Measurements from ENCODE around the gene MVK. TPM values are rescaled to one million over a fixed set of nuclear protein-coding genes. Genes with fewer than 3 reads are reported as not detected.

The MVK gene
- total and polyA plus RNA-seq, 2 experiments from 2014 or later: 18.3 to 34.3 TPM

GRCh38 chr12:109589240-109589590 lies 15.6 kb downstream of the MVK start:
- Histone ChIP-seq H3K79me2 (no peaks in the 10 kb centered on the region), H3K4me2 (no peak overlapping the region), H3K4me1 (ENCODE audit: insufficient read depth) (peaks cover 3% of the 10 kb centered on the region), H3K4me3 (no peak overlapping the region), H3K9me2 (replicated peaks; ENCODE audit: insufficient read depth) (no peaks in the 10 kb centered on the region), H3K27ac (no peak overlapping the region), H3K36me3 (replicated peaks; ENCODE audit: insufficient read depth, low read depth) (no peaks in the 10 kb centered on the region), H3K9me3 (ENCODE audit: low read depth) (no peaks in the 10 kb centered on the region), H3K27me3 (no peaks in the 10 kb centered on the region), H4K20me1 (ENCODE audit: insufficient read depth, poor library complexity, severe bottlenecking) (no peaks in the 10 kb centered on the region), H2AFZ (no peak overlapping the region)
- WGBS (ENCODE audit: low lambda C conversion rate, missing lambda C conversion rate): 81% methylated on average over 7 of the region's 7 CpGs
- DNase-seq (ENCODE audit: low spot score): no peak
- no peak for TF ChIP-seq CTCF (IDR thresholded peaks at IDR 0.05; ENCODE audit: poor library complexity)
- TF ChIP-seq EZH2phosphoT487 (IDR thresholded peaks at IDR 0.05; ENCODE audit: low read depth, severe bottlenecking, unreplicated experiment): no peak
- no peak for TF ChIP-seq EZH2 (IDR thresholded peaks at IDR 0.05; ENCODE audit: borderline replicate concordance)

DNA sequence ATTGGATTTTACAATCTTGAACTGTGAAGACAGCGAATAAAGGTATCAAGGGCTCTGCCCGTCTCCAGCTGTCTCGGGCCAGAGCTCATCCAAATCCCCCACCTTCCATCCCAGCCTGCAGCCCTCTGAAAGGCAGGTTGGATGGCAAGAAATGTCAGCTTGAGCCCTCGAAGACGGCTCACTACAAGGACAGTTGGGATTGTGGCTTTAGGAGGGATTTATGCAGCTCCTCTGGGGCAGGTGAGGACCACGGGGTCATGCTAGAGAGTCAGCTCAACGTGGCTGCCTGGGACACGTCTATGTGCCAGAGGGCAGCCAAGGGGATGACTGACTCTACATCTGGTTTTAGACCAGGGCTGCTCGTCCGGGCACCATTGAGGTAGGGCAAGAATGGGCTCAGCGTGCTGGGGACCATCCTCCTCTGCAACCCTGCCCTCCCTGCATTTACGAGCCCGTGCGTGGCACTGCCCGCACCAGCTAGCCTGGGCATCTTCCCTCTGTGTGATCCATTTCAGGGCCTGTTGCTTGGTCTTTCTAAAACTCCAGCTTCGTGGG lies 16.2 kb downstream of the MVK start:
- Histone ChIP-seq H3K4me2 (no peak overlapping the region), H3K79me2 (no peaks in the 10 kb centered on the region), H4K20me1 (ENCODE audit: insufficient read depth, poor library complexity, severe bottlenecking) (no peaks in the 10 kb centered on the region), H3K36me3 (replicated peaks; ENCODE audit: insufficient read depth, low read depth) (no peaks in the 10 kb centered on the region), H2AFZ (no peak overlapping the region), H3K27me3 (no peaks in the 10 kb centered on the region), H3K9me2 (replicated peaks; ENCODE audit: insufficient read depth) (no peaks in the 10 kb centered on the region), H3K4me3 (no peak overlapping the region), H3K27ac (no peak overlapping the region), H3K4me1 (ENCODE audit: insufficient read depth) (peaks cover 3% of the 10 kb centered on the region), H3K9me3 (ENCODE audit: low read depth) (no peaks in the 10 kb centered on the region)
- TF ChIP-seq CTCF (IDR thresholded peaks at IDR 0.05; ENCODE audit: poor library complexity) (no peak), EZH2 (IDR thresholded peaks at IDR 0.05; ENCODE audit: borderline replicate concordance) (no peak), EZH2phosphoT487 (IDR thresholded peaks at IDR 0.05; ENCODE audit: low read depth, severe bottlenecking, unreplicated experiment) (no peak)
- WGBS (ENCODE audit: low lambda C conversion rate, missing lambda C conversion rate): 93% methylated on average over 16 of the region's 16 CpGs
- DNase-seq (ENCODE audit: low spot score): no peak

GRCh38 chr12:109590566-109590965 lies 17.0 kb downstream of the MVK start:
- no peaks in the 10 kb centered on the region for H3K79me2 ChIP-seq
- no peaks in the 10 kb centered on the region for H3K9me3 ChIP-seq (ENCODE audit: low read depth)
- 90% methylated on average over 8 of the region's 8 CpGs for WGBS (ENCODE audit: low lambda C conversion rate, missing lambda C conversion rate)
- H3K4me1 ChIP-seq (ENCODE audit: insufficient read depth): peaks cover 3% of the 10 kb centered on the region
- DNase-seq (ENCODE audit: low spot score): no peak
- no peak overlapping the region for H3K4me3 ChIP-seq
- H4K20me1 ChIP-seq (ENCODE audit: insufficient read depth, poor library complexity, severe bottlenecking): no peaks in the 10 kb centered on the region
- no peaks in the 10 kb centered on the region for H3K27me3 ChIP-seq
- H3K4me2 ChIP-seq: no peak overlapping the region
- no peak overlapping the region for H3K27ac ChIP-seq
- H2AFZ ChIP-seq: no peak overlapping the region
- no peaks in the 10 kb centered on the region for H3K36me3 ChIP-seq (replicated peaks; ENCODE audit: insufficient read depth, low read depth)
- TF ChIP-seq CTCF (IDR thresholded peaks at IDR 0.05; ENCODE audit: poor library complexity) (no peak), EZH2 (IDR thresholded peaks at IDR 0.05; ENCODE audit: borderline replicate concordance) (no peak), EZH2phosphoT487 (IDR thresholded peaks at IDR 0.05; ENCODE audit: low read depth, severe bottlenecking, unreplicated experiment) (no peak)
- H3K9me2 ChIP-seq (replicated peaks; ENCODE audit: insufficient read depth): no peaks in the 10 kb centered on the region

DNA sequence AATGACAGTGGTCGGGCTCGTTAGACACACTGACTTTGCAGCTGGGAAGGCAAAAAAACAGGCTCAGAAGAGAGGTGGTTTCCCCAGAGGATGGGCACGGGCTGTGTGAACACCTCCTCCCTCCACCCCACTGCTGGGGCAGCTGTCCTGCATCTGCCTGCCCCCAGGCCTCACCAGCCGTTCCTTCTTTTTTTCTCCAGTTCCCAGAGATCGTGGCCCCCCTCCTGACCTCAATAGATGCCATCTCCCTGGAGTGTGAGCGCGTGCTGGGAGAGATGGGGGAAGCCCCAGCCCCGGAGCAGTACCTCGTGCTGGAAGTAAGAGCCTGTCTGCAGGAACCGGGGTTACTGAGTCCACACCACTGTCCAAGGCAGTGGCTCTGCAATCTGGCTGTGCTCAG lies 17.4 kb downstream of the MVK start:
- H4K20me1 ChIP-seq (ENCODE audit: insufficient read depth, poor library complexity, severe bottlenecking): no peaks in the 10 kb centered on the region
- H3K9me2 ChIP-seq (replicated peaks; ENCODE audit: insufficient read depth): no peaks in the 10 kb centered on the region
- 82% methylated on average over 9 of the region's 10 CpGs for WGBS (ENCODE audit: low lambda C conversion rate, missing lambda C conversion rate)

More for the DNA sequence above, 17.4 kb downstream of the MVK start:
- peaks cover 3% of the 10 kb centered on the region for H3K4me1 ChIP-seq (ENCODE audit: insufficient read depth)
- H3K79me2 ChIP-seq: no peaks in the 10 kb centered on the region
- TF ChIP-seq CTCF (IDR thresholded peaks at IDR 0.05; ENCODE audit: poor library complexity) (no peak), EZH2 (IDR thresholded peaks at IDR 0.05; ENCODE audit: borderline replicate concordance) (no peak)
- H3K9me3 ChIP-seq (ENCODE audit: low read depth): no peaks in the 10 kb centered on the region
- H3K4me2 ChIP-seq: no peak overlapping the region
- no peak overlapping the region for H3K27ac ChIP-seq
- no peak for DNase-seq (ENCODE audit: low spot score)
- no peaks in the 10 kb centered on the region for H3K36me3 ChIP-seq (replicated peaks; ENCODE audit: insufficient read depth, low read depth)
- no peak overlapping the region for H3K4me3 ChIP-seq
- H2AFZ ChIP-seq: no peak overlapping the region
- H3K27me3 ChIP-seq: no peaks in the 10 kb centered on the region
